HepG2 (cell line): ENCODE data around the gene CST8. TPM values are rescaled to one million over a fixed set of nuclear protein-coding genes. Genes with fewer than 3 reads are reported as not detected.

Experiments
- ATAC-seq: fragments of 200-7000 bp; cut with Tn5 transposase; 3 replicates; pipeline ENCODE4 v1.9.1; 2020; ENCODE audit warnings: mild to moderate bottlenecking, moderate library complexity
- BruUV-seq: library from RNA; stranded (reverse); fragments of 400-500 nt; replicated peaks from 2 replicates; lab custom pipeline; 2021; lab: Mats Ljungman, UMichigan
- CTCF ChIA-PET: fragments of 300-600 bp; formaldehyde crosslinking; extraction: SDS; loops from one replicate; lab custom pipeline; 2021; ENCODE audit warnings: low total read pairs, inconsistent platforms, low intra/inter-chr PET ratio; lab: Yijun Ruan, JAX
- POLR2A ChIA-PET: fragments of 350-600 bp; sonication (Branson Sonifier 250); formaldehyde crosslinking; loops from one replicate; lab custom pipeline; 2020; ENCODE audit warnings: antibody characterized with exemption, inconsistent platforms; lab: Yijun Ruan, JAX
- DNase-seq: peaks from one replicate; pipeline ENCODE4 v3.0.0-alpha.2; 2015; ENCODE audit warnings: low spot score
- FAIRE-seq: peaks from 3 replicates; lab custom pipeline; 2011; peaks lifted over from hg19 to GRCh38; lab: Jason Lieb, UNC
- H2AFZ ChIP-seq: one replicate; pipeline ENCODE4 v1.6.1; 2011; ENCODE audit warnings: low read length, inconsistent platforms
- H3K27ac ChIP-seq: fragments of 300-600 bp; 3 replicates; pipeline ENCODE4 v1.8.0; 2011; ENCODE audit warnings: mixed run types, mild to moderate bottlenecking, mixed read lengths, low read length, inconsistent platforms; ENCODE audit not compliant: insufficient read depth; ENCODE audit errors: extremely low read length
- H3K27me3 ChIP-seq, 2 experiments: fragments of 200-600 bp in 1 of 2; 2 replicates in 1 of 2; 3 replicates in 1 of 2; pipeline versions ENCODE4 v1.6.0 to v1.8.0; 2011; ENCODE audit warnings: low read length in 2 of 2, mild to moderate bottlenecking in 2 of 2, moderate library complexity in 2 of 2, inconsistent platforms in 1 of 2; ENCODE audit not compliant: insufficient read depth in 2 of 2, control insufficient read depth in 1 of 2
- H3K36me3 ChIP-seq, 2 experiments: fragments of 200-600 bp in 1 of 2; replicated peaks in 1 of 2; 2 replicates in 1 of 2; 3 replicates in 1 of 2; pipeline versions ENCODE4 v1.5.1 to v1.8.0; 2011; ENCODE audit warnings: low read length in 2 of 2, inconsistent platforms in 1 of 2; ENCODE audit not compliant: insufficient read depth in 2 of 2, control insufficient read depth in 1 of 2
- H3K4me1 ChIP-seq: 2 replicates; pipeline ENCODE4 v1.5.1; 2012; ENCODE audit warnings: low read length, inconsistent platforms; ENCODE audit not compliant: insufficient read depth
- H3K4me2 ChIP-seq: 2 replicates; pipeline ENCODE4 v1.6.0; 2011; ENCODE audit warnings: low read depth, low read length, inconsistent platforms
- H3K4me3 ChIP-seq, 3 experiments: fragments of 200-600 bp in 1 of 3; sonication (generic), shearing (Covaris generic) in 1 of 3; replicated peaks in 1 of 3; 2 replicates each; pipeline ENCODE4 v1.5.1; 2011 to 2016; ENCODE audit warnings: low read length in 3 of 3, inconsistent platforms in 2 of 3, low read depth in 2 of 3, mild to moderate bottlenecking in 2 of 3, control low read depth in 1 of 3, mixed read lengths in 1 of 3; ENCODE audit not compliant: insufficient read depth in 1 of 3
- H3K79me2 ChIP-seq: one replicate; pipeline ENCODE4 v1.6.1; 2011; ENCODE audit warnings: low read length, inconsistent platforms; ENCODE audit not compliant: insufficient read depth
- H3K9ac ChIP-seq: 2 replicates; pipeline ENCODE4 v1.6.0; 2011; ENCODE audit warnings: mild to moderate bottlenecking, low read depth, low read length, inconsistent platforms; ENCODE audit not compliant: insufficient read depth
- H3K9me3 ChIP-seq: 2 replicates; pipeline ENCODE4 v1.5.1; 2012; ENCODE audit warnings: mild to moderate bottlenecking, low read length
- H4K20me1 ChIP-seq: 2 replicates; pipeline ENCODE4 v1.6.0; 2011; ENCODE audit warnings: inconsistent platforms, mild to moderate bottlenecking, low read length, moderate library complexity; ENCODE audit not compliant: insufficient read depth
- ESRRA ChIP-seq: sonication (generic); formaldehyde crosslinking; IDR thresholded peaks from 2 replicates; pipeline ENCODE4 v1.5.1; 2020; ENCODE audit warnings: mild to moderate bottlenecking, low read depth, missing genetic modification reagents
- HNF4A ChIP-seq: sonication (generic); formaldehyde crosslinking; IDR thresholded peaks from 2 replicates; pipeline ENCODE4 v1.4.0; 2020; ENCODE audit warnings: missing genetic modification reagents
- IRX3 ChIP-seq: sonication (generic); formaldehyde crosslinking; IDR thresholded peaks from 2 replicates; pipeline ENCODE4 v1.8.1; 2023; ENCODE audit warnings: mild to moderate bottlenecking, low read depth, missing genetic modification reagents, borderline replicate concordance
- KDM6A ChIP-seq: IDR thresholded peaks from 2 replicates; pipeline ENCODE4 v1.6.1; 2016; ENCODE audit warnings: low read depth
- SOX5 ChIP-seq: IDR thresholded peaks from 2 replicates; pipeline ENCODE4 v1.6.1; 2016; ENCODE audit warnings: borderline replicate concordance
- SP4 ChIP-seq: sonication (generic); formaldehyde crosslinking; IDR thresholded peaks from 2 replicates; pipeline ENCODE4 v1.8.1; 2023; ENCODE audit warnings: mild to moderate bottlenecking, missing genetic modification reagents
- SP5 ChIP-seq: IDR thresholded peaks from 2 replicates; pipeline ENCODE4 v1.6.1; 2016; ENCODE audit warnings: low read depth, borderline replicate concordance
- ZNF24 ChIP-seq: fragments of 450-650 bp; IDR thresholded peaks from 2 replicates; pipeline ENCODE4 v1.6.1; 2017; ENCODE audit warnings: antibody characterized with exemption, mild to moderate bottlenecking
- ZNF260 ChIP-seq: sonication (generic); formaldehyde crosslinking; IDR thresholded peaks from 2 replicates; pipeline ENCODE4 v1.4.0; 2020; ENCODE audit warnings: missing genetic modification reagents, low read depth, mild to moderate bottlenecking, borderline replicate concordance
- ZNF3 ChIP-seq: IDR thresholded peaks from 2 replicates; pipeline ENCODE4 v1.7.0; 2017; ENCODE audit warnings: inconsistent platforms
- ZNF816 ChIP-seq: sonication (generic); formaldehyde crosslinking; IDR thresholded peaks from 2 replicates; pipeline ENCODE4 v1.8.0; 2022; ENCODE audit warnings: missing genetic modification reagents, mild to moderate bottlenecking, borderline replicate concordance
- WGBS: methylation state at CpG from one replicate; pipeline ENCODE4 v1.1.6; 2017; ENCODE audit warnings: low lambda C conversion rate; 5-methylcytosine and 5-hydroxymethylcytosine counted together
- in situ Hi-C: cut with HindIII; loops from 2 replicates; pipeline ENCODE4 v1.10.0; 2017; ENCODE audit warnings: low pct_unique_long_range_greater_than_20kb; ENCODE audit not compliant: extremely low pct_ligation_motif_present
- intact Hi-C: fragments of 100-400 bp; cut with micrococcal nuclease; formaldehyde crosslinking; loops from one replicate; pipeline ENCODE4 v1.10.0; 2022; ENCODE audit not compliant: unreplicated experiment
- polyA plus RNA-seq, 8 experiments: library from polyadenylated mRNA; depleted of rRNA in 3 of 8; stranded (reverse) in 7 of 8; unstranded in 1 of 8; fragments of >200 nt; fragmentation: Illumina TruSeq in 4 of 8; extraction: Trizol in 4 of 8; gene quantifications; 2 replicates each; pipeline versions ENCODE4 v1.2.1 to v1.2.3, GENCODE V29; 2011 to 2016; ENCODE audit warnings: low read depth in 4 of 8, missing spikeins in 1 of 8, mixed read lengths in 1 of 8; ENCODE audit not compliant: insufficient read depth in 1 of 8
- total RNA-seq, 5 experiments: library from RNA; depleted of rRNA; stranded (reverse); fragments of >200 nt; fragmentation: Illumina TruSeq; extraction: Trizol; gene quantifications; 2 replicates each; pipeline ENCODE4 v1.2.3, GENCODE V29; 2016; ENCODE audit warnings: low read depth in 1 of 5
- TF ChIP-seq, protein P1 (sequence below): sonication (generic); formaldehyde crosslinking; IDR thresholded peaks from 2 replicates; pipeline ENCODE4 v1.8.1; 2023; ENCODE audit warnings: missing genetic modification reagents, inconsistent platforms, borderline replicate concordance
- TF ChIP-seq, protein P2 (sequence below): IDR thresholded peaks from 2 replicates; pipeline ENCODE4 v1.6.1; 2016

Gene CST8
- total and polyA plus RNA-seq, 2 of the 13 experiments (the other 11 are each of a cell fraction or from before 2014, with no cell fraction given) = not detected

DNA sequence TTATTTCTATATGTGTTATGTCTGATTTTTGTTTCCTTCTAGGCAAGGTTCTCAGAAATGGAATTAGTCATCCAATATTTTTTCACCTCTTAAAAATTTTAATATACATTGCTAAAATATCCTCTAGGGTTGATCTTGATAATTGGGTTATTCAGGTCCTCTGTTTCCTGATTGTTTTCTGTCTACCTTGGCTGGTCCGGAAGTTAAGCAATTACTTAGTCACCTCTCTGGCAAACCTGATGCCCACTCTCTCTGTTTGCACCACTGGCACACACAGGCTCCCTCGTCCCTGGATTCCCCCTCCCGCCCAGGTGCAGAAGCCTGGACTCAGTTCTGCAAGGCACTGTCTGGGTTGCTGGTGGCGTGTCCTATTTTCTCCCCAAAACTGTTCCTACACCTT is 49.7 kb downstream of the CST8 start (continued):
- TF ChIP-seq, protein P1, sequence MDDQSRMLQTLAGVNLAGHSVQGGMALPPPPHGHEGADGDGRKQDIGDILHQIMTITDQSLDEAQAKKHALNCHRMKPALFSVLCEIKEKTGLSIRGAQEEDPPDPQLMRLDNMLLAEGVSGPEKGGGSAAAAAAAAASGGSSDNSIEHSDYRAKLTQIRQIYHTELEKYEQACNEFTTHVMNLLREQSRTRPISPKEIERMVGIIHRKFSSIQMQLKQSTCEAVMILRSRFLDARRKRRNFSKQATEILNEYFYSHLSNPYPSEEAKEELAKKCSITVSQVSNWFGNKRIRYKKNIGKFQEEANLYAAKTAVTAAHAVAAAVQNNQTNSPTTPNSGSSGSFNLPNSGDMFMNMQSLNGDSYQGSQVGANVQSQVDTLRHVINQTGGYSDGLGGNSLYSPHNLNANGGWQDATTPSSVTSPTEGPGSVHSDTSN (CRISPR knock-in tag) = no peak
- no peak for TF ChIP-seq SOX5 (CRISPR knock-in tag)
- TF ChIP-seq, all 625 proteins: peak for 0

DNA sequence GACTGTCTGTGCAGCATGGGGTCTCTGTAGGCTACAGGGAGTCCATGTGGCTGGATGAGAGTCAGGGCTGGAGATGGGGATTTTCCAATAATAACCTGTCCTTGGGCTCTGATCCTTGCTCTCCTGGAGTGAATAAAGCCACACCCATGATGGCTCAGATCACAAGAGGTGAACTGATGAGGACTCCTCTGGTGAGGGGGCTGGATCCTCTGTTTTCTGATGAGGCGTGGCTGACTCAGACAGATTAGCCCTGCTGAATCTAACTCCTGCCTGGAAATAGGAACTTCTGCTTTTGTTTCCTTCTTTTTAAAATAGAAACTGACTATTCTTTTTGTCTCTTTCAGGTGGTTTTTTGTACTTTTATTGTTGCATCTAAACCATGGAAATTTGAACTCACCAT is 50.4 kb downstream of the CST8 start:
- TF ChIP-seq ZNF260 (CRISPR knock-in tag) (no peak), KDM6A (CRISPR knock-in tag) (no peak), ZNF816 (CRISPR knock-in tag) (no peak), ZNF3 (no peak), ZNF24 (no peak), IRX3 (no peak), HNF4A (CRISPR knock-in tag) (peak; percentile 31; the same call in 1 of the 2 replicates), SP5 (CRISPR knock-in tag) (no peak), ESRRA (CRISPR knock-in tag) (0 out of 2 replicates have a peak, but pooled peaks have one; percentile 28), SP4 (CRISPR knock-in tag) (no peak)
- TF ChIP-seq, protein P2, sequence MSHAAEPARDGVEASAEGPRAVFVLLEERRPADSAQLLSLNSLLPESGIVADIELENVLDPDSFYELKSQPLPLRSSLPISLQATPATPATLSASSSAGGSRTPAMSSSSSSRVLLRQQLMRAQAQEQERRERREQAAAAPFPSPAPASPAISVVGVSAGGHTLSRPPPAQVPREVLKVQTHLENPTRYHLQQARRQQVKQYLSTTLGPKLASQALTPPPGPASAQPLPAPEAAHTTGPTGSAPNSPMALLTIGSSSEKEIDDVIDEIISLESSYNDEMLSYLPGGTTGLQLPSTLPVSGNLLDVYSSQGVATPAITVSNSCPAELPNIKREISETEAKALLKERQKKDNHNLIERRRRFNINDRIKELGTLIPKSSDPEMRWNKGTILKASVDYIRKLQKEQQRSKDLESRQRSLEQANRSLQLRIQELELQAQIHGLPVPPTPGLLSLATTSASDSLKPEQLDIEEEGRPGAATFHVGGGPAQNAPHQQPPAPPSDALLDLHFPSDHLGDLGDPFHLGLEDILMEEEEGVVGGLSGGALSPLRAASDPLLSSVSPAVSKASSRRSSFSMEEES (CRISPR knock-in tag) = no peak
- TF ChIP-seq, all 625 proteins: peak for 2
- H3K27me3 ChIP-seq = peaks cover 1 to 9% of the 10 kb centered on the region in 2 experiments; a peak in 2 of 5 replicates
- FAIRE-seq = no peak
- intact Hi-C loops = no loop called here
- H3K4me2 ChIP-seq = no peak overlapping the region
- POLR2A ChIA-PET = no interaction called here
- H3K79me2 ChIP-seq = no peaks in the 10 kb centered on the region
- H4K20me1 ChIP-seq = no peaks in the 10 kb centered on the region
- in situ Hi-C loops = no loop called here
- H3K9me3 ChIP-seq = no peaks in the 10 kb centered on the region
- H3K4me1 ChIP-seq = peaks cover 11% of the 10 kb centered on the region
- no TSS peak for BruUV-seq
- peak; percentile 43 for DNase-seq
- CTCF ChIA-PET = no interaction called here
- no peak overlapping the region for H3K9ac ChIP-seq
- ATAC-seq = peak; percentile 85
- no peak overlapping the region for H3K27ac ChIP-seq
- WGBS = 5% methylated on average over 1 of the region's 1 CpG
- no peaks in the 10 kb centered on the region for H3K36me3 ChIP-seq
- H2AFZ ChIP-seq = no peak overlapping the region
- H3K4me3 ChIP-seq = no peak overlapping the region
